Smooth muscle cell of the brain vasculature (primary cell): Measurements from ENCODE around the gene EEF1A2.

Experiments used
- DNase-seq: peaks from one replicate; pipeline ENCODE4 v3.0.0-alpha.2; 2012; ENCODE audit warnings: low read depth, low spot score

Gene EEF1A2

GRCh38 chr20:63498960-63499337 lies at the start of gene EEF1A2:
TSS of gene EEF1A2 (minus strand) at chr20:63499083. CDS start at chr20:63497763, 1,320 bp downstream.
- no peak for DNase-seq

- DNase-seq = no peak
Measured at GRCh38 chr20:63548542-63548941, 49.7 kb upstream of the EEF1A2 start.

GRCh38 chr20:63547725-63548480 lies 49.0 kb upstream of the EEF1A2 start, which contains the start of gene SRMS:
TSS of gene SRMS (minus strand) at chr20:63547749. CDS start at chr20:63547463, 286 bp downstream.
- no peak for DNase-seq

GRCh38 chr20:63546956-63547724 lies 48.3 kb upstream of the EEF1A2 start:
- DNase-seq = no peak

- DNase-seq = no peak
Measured at GRCh38 chr20:63546256-63546955, 47.5 kb upstream of the EEF1A2 start.

GRCh38 chr20:63545814-63546213 lies 46.9 kb upstream of the EEF1A2 start:
- no peak for DNase-seq

GRCh38 chr20:63544958-63545516 lies 46.2 kb upstream of the EEF1A2 start:
- DNase-seq = no peak

GRCh38 chr20:63544241-63544957 lies 45.5 kb upstream of the EEF1A2 start:
- no peak for DNase-seq

- DNase-seq = no peak
Measured at GRCh38 chr20:63543733-63544132, 44.9 kb upstream of the EEF1A2 start.

GRCh38 chr20:63543131-63543530 lies 44.2 kb upstream of the EEF1A2 start:
- no peak for DNase-seq

GRCh38 chr20:63542696-63543095 lies 43.8 kb upstream of the EEF1A2 start:
- no peak for DNase-seq

- no peak for DNase-seq
Measured at GRCh38 chr20:63542031-63542559, 43.2 kb upstream of the EEF1A2 start.

GRCh38 chr20:63541371-63541770 lies 42.5 kb upstream of the EEF1A2 start:
- DNase-seq = no peak

GRCh38 chr20:63540417-63541186 lies 41.7 kb upstream of the EEF1A2 start:
- no peak for DNase-seq

GRCh38 chr20:63539441-63540370 lies 40.8 kb upstream of the EEF1A2 start:
- DNase-seq = no peak

- no peak for DNase-seq
Measured at GRCh38 chr20:63539092-63539430, 40.2 kb upstream of the EEF1A2 start.

GRCh38 chr20:63538204-63539091 lies 39.6 kb upstream of the EEF1A2 start:
- no peak for DNase-seq

GRCh38 chr20:63537525-63538203 lies 38.8 kb upstream of the EEF1A2 start:
- no peak for DNase-seq
